NCI-H526 treated with DMSO at 0.1 percent for 48 hours (cell line): ENCODE measurements around the gene SIPA1L3.
A peak's percentile ranks its signal among the peaks of the same experiment; 100 is the strongest.

Experiments used
- DNase-seq: peaks from one replicate; lab custom pipeline; 2025; lab: John Stamatoyannopoulos, UW

Gene SIPA1L3

GRCh38 chr19:38115271-38115802 is 208.3 kb downstream of the SIPA1L3 start:
- DNase-seq: no peak

GRCh38 chr19:38118176-38118575 is 211.2 kb downstream of the SIPA1L3 start:
- no peak for DNase-seq

- no peak for DNase-seq
Measured at GRCh38 chr19:38120471-38121025, 213.5 kb downstream of the SIPA1L3 start.

- no peak for DNase-seq
Measured at GRCh38 chr19:38122402-38123093, 215.5 kb downstream of the SIPA1L3 start.

GRCh38 chr19:38125238-38125637 is 218.2 kb downstream of the SIPA1L3 start:
- DNase-seq: no peak

- DNase-seq: no peak
Measured at GRCh38 chr19:38130399-38130798, 223.4 kb downstream of the SIPA1L3 start.

- no peak for DNase-seq
Measured at GRCh38 chr19:38132781-38133180, 225.8 kb downstream of the SIPA1L3 start.

- DNase-seq: no peak
Measured at GRCh38 chr19:38133319-38133718, 226.3 kb downstream of the SIPA1L3 start.

GRCh38 chr19:38134540-38135149 is 227.6 kb downstream of the SIPA1L3 start:
- DNase-seq: no peak

- DNase-seq: no peak
Measured at GRCh38 chr19:38135150-38135998, 228.4 kb downstream of the SIPA1L3 start.

- no peak for DNase-seq
Measured at GRCh38 chr19:38139122-38139521, 232.1 kb downstream of the SIPA1L3 start.

GRCh38 chr19:38141108-38141507 is 234.1 kb downstream of the SIPA1L3 start:
- no peak for DNase-seq

- DNase-seq: peak; percentile 31
Measured at GRCh38 chr19:38142176-38143035, 235.4 kb downstream of the SIPA1L3 start.

- no peak for DNase-seq
Measured at GRCh38 chr19:38143847-38144246, 236.8 kb downstream of the SIPA1L3 start.

- DNase-seq: no peak
Measured at GRCh38 chr19:38144667-38145066, 237.7 kb downstream of the SIPA1L3 start.

- DNase-seq: no peak
Measured at GRCh38 chr19:38145623-38146022, 238.6 kb downstream of the SIPA1L3 start.

GRCh38 chr19:38148337-38148736 is 241.3 kb downstream of the SIPA1L3 start:
- no peak for DNase-seq

GRCh38 chr19:38149661-38150061 is 242.7 kb downstream of the SIPA1L3 start:
- no peak for DNase-seq

GRCh38 chr19:38151242-38151641 is 244.2 kb downstream of the SIPA1L3 start:
- DNase-seq: no peak

GRCh38 chr19:38152461-38153379 is 245.7 kb downstream of the SIPA1L3 start:
- DNase-seq: no peak
